ENCODE measurements around the gene ARHGDIA.
"Not testable (repeated sequence)": the region's sequence is repeated elsewhere in the genome, so short reads cannot be mapped to it uniquely, and the experiment has no call there.

Gene ARHGDIA

GRCh38 chr17:81870981-81871386, at the start of gene ARHGDIA:
Gene ARHGDIA, minus strand, starts transcription at chr17:81871337. Its CDS starts 1,407 bp downstream, at chr17:81869930.
- in situ Hi-C loops (cut with MboI; ENCODE audit: low sequenced_read_pairs) = no loop called here

GRCh38 chr17:81918832-81919545, 47.9 kb upstream of the ARHGDIA start:
- in situ Hi-C loops (cut with MboI; ENCODE audit: low sequenced_read_pairs) = no loop called here

- in situ Hi-C loops (cut with MboI; ENCODE audit: low sequenced_read_pairs) = not testable (repeated sequence)
Observed at GRCh38 chr17:81918333-81918669, 47.2 kb upstream of the ARHGDIA start.

GRCh38 chr17:81917565-81918332, 46.6 kb upstream of the ARHGDIA start, which contains the start of gene SIRT7:
Gene SIRT7, minus strand, starts transcription at chr17:81918176. Its CDS starts 45 bp downstream, at chr17:81918131.
- in situ Hi-C loops (cut with MboI; ENCODE audit: low sequenced_read_pairs) = no loop called here

- in situ Hi-C loops (cut with MboI; ENCODE audit: low sequenced_read_pairs) = no loop called here
Observed at GRCh38 chr17:81916234-81917001, 45.3 kb upstream of the ARHGDIA start.

GRCh38 chr17:81915331-81915730, 44.2 kb upstream of the ARHGDIA start:
- in situ Hi-C loops (cut with MboI; ENCODE audit: low sequenced_read_pairs) = no loop called here

- in situ Hi-C loops (cut with MboI; ENCODE audit: low sequenced_read_pairs) = no loop called here
Observed at GRCh38 chr17:81914103-81914850, 43.1 kb upstream of the ARHGDIA start.

GRCh38 chr17:81913394-81914102, 42.4 kb upstream of the ARHGDIA start:
- in situ Hi-C loops (cut with MboI; ENCODE audit: low sequenced_read_pairs) = no loop called here

GRCh38 chr17:81912441-81913309, 41.5 kb upstream of the ARHGDIA start:
- in situ Hi-C loops (cut with MboI; ENCODE audit: low sequenced_read_pairs) = no loop called here

- in situ Hi-C loops (cut with MboI; ENCODE audit: low sequenced_read_pairs) = no loop called here
Observed at GRCh38 chr17:81911969-81912368, 40.8 kb upstream of the ARHGDIA start.

- in situ Hi-C loops (cut with MboI; ENCODE audit: low sequenced_read_pairs) = no loop called here
Observed at GRCh38 chr17:81911277-81911961, 40.3 kb upstream of the ARHGDIA start, which contains the start of gene PCYT2. Gene PCYT2, minus strand, starts transcription at chr17:81911399. Its CDS starts 44 bp downstream, at chr17:81911355.

- in situ Hi-C loops (cut with MboI; ENCODE audit: low sequenced_read_pairs) = no loop called here
Observed at GRCh38 chr17:81910840-81911276, 39.7 kb upstream of the ARHGDIA start.

- in situ Hi-C loops (cut with MboI; ENCODE audit: low sequenced_read_pairs) = no loop called here
Observed at GRCh38 chr17:81909966-81910839, 39.1 kb upstream of the ARHGDIA start.

- in situ Hi-C loops (cut with MboI; ENCODE audit: low sequenced_read_pairs) = no loop called here
Observed at GRCh38 chr17:81909231-81909630, 38.1 kb upstream of the ARHGDIA start.

GRCh38 chr17:81908793-81909192, 37.7 kb upstream of the ARHGDIA start:
- in situ Hi-C loops (cut with MboI; ENCODE audit: low sequenced_read_pairs) = no loop called here

- in situ Hi-C loops (cut with MboI; ENCODE audit: low sequenced_read_pairs) = no loop called here
Observed at GRCh38 chr17:81907219-81908145, 36.3 kb upstream of the ARHGDIA start.

Data from HL-60/S4 treated with phorbol 12-myristate 13-acetate at 8.2 ng/mL for 4 days and 3 days (cell line).